A673 (cell line): ENCODE measurements around the gene GARNL3.

Experiments used
- CTCF ChIP-seq: fragments of 300-800, 200-600 bp; sonication (generic); conservative IDR thresholded peaks from 2 replicates; pipeline ENCODE4 v1.5.1; 2017; ENCODE audit warnings: low read depth, mild to moderate bottlenecking, antibody characterized with exemption, low read length, moderate library complexity, mixed read lengths
- EZH2 ChIP-seq: fragments of 200-600 bp; sonication (generic); IDR thresholded peaks from 2 replicates; pipeline ENCODE4 v1.6.1; 2017; ENCODE audit warnings: borderline replicate concordance, low read depth, mild to moderate bottlenecking, mixed read lengths, antibody characterized with exemption, low read length; ENCODE audit not compliant: poor library complexity, severe bottlenecking

DNA sequence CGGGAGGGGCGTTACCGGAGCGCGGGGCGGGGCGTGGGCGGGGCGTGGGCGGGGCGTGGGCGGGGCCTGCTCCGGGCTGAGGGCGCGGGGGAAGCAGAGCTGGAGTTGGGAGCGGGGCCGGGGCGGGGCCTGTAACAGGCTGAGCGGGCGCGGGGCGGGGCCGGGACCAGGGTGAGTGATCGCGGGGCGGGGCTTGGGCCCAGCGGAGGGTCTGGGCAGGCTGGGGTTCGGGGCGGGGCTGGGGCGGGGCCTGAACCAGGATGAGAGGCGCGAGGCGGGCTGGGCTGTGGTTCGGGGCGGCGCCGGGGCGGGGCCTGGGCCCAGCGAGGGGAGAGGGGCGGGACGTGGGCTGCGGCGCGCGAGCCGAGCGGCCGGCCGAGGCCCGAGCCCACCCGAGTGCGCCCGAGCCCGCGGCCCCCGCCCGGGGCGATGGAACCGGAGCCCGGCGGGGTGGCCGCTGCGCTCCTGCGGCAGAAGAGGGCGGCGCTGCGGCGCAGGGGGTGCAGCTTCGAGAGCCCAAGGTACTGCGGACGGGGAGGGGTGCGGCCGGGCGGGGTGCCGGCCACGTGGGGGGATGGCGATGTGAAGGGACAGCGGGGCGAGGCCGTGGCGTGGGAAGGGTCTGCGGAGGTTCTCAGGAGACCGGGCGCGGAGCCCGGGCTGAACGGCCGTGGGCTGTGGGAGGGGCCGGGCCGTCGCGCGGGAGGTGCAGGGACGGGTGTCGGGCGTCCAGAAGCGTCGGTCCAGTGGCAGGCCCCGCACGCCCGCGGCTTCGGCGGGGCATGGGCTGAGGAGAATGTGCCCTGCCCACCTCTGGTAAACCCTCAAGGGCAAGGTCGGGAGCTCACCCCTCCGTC is 39.5 kb upstream of the GARNL3 start:
- TF ChIP-seq CTCF (no peak), EZH2 (no peak)
